Pancreas (tissue), 10 donors: ENCODE measurements around the gene SYT3. TPM values are rescaled to one million over a fixed set of nuclear protein-coding genes. Genes with fewer than 3 reads are reported as not detected.

Experiments used
- ATAC-seq, 4 donors: fragments of 200-7000 bp; cut with Tn5 transposase; one replicate each; pipeline versions ENCODE4 v1.8.0 to v1.9.1; 2020; ENCODE audit warnings: mild to moderate bottlenecking in 4 of 4, moderate library complexity in 4 of 4
- DNase-seq, 6 donors: peaks; one replicate each; pipeline ENCODE4 v3.0.0-alpha.2; 2020
- FAIRE-seq: peaks from 2 replicates; lab custom pipeline; 2012; peaks lifted over from hg19 to GRCh38; lab: Jason Lieb, UNC
- H3K27ac ChIP-seq, 4 donors: fragments of 200-600 bp; sonication (generic); 1 replicate in 3 of 4; 2 replicates in 1 of 4; pipeline versions ENCODE4 v1.5.0 to v1.8.0; 2020
- H3K27me3 ChIP-seq, 4 donors: fragments of 200-600 bp; one replicate each; pipeline ENCODE4 v1.8.0; 2021
- H3K36me3 ChIP-seq, 3 donors: fragments of 200-600 bp; sonication (generic) in 1 of 3; one replicate each; pipeline versions ENCODE4 v1.5.0 to v1.8.0; 2020 to 2021
- H3K4me1 ChIP-seq, 3 donors: fragments of 200-600 bp; one replicate each; pipeline ENCODE4 v1.8.0; 2021
- H3K4me3 ChIP-seq, 4 donors: fragments of 200-600 bp; sonication (generic) in 2 of 4; one replicate each; pipeline versions ENCODE4 v1.5.0 to v1.8.0; 2020 to 2021
- H3K9me3 ChIP-seq, 4 donors: fragments of 200-600 bp; one replicate each; pipeline ENCODE4 v1.8.0; 2021
- WGBS, 2 donors: extraction: QIAGEN DNeasy Blood & Tissue Kit; methylation state at CpG; one replicate each; pipeline ENCODE4 v1.1.7; 2013; 5-methylcytosine and 5-hydroxymethylcytosine counted together
- intact Hi-C, 3 donors: fragments of 100-400 bp; cut with DNase I; formaldehyde crosslinking; loops; one replicate each; pipeline versions ENCODE4 v1.11.1 to v1.14.2; 2022
- polyA plus RNA-seq, 2 donors: library from polyadenylated mRNA; stranded (reverse); fragments of 200-250 nt; gene quantifications; one replicate each; pipeline ENCODE4 v1.2.3, GENCODE V29; 2013
- total RNA-seq, 6 donors: library from RNA; stranded (reverse); fragmentation: NEBNext Ultra II Directional in 4 of 6; extraction: Animal tissue kit (Norgen Biotek cat#: 25700) in 4 of 6; gene quantifications; one replicate each; pipeline versions ENCODE4 v1.2.1 to v1.2.4, GENCODE V29; 2021 to 2023
- TF ChIP-seq, protein P1 (sequence below), 4 donors: fragments of 200-600 bp; sonication (generic) in 3 of 4; IDR thresholded peaks; one replicate each; pipeline versions ENCODE4 v1.5.0 to v1.8.0; 2021; ENCODE audit warnings: antibody characterized with exemption in 4 of 4
- donor health status: healthy with polysubstance abuse.
- donor health status: DM: no; HTN: no; CAD: no; lungs with moderate emphysema.
- donor health status: DM: no; HTN: no; CAD: no.
- donor health status: control.
- donor health status: control.
- donor health status: Bipolar disorder and iron deficiency.
- donor health status: DM: yes; HTN: yes; CAD: no.
- donor health status: DM: no; HTN: no; CAD: no.
- donor health status: DM: no; HTN: no; CAD: no.
- donor health status: DM: yes; HTN: yes; CAD: no.

The SYT3 gene
- total and polyA plus RNA-seq, 8 donors: 0.09 to 0.94 (median 0.37) TPM

- FAIRE-seq (no peak), ATAC-seq (no peak), DNase-seq (no peak)
- no peaks in the 10 kb centered on the region for H3K36me3 ChIP-seq
- H3K27ac ChIP-seq: no peak overlapping the region
- 26 to 37% methylated on average over 5 of the region's 5 CpGs for WGBS, 2 donors
- intact Hi-C loops: no loop called here
- no peak overlapping the region for H3K4me3 ChIP-seq
- H3K4me1 ChIP-seq: no peaks in the 10 kb centered on the region
- H3K27me3 ChIP-seq: peaks cover 0 to 8% (median 0%) of the 10 kb centered on the region in 4 donors
- TF ChIP-seq, protein P1, sequence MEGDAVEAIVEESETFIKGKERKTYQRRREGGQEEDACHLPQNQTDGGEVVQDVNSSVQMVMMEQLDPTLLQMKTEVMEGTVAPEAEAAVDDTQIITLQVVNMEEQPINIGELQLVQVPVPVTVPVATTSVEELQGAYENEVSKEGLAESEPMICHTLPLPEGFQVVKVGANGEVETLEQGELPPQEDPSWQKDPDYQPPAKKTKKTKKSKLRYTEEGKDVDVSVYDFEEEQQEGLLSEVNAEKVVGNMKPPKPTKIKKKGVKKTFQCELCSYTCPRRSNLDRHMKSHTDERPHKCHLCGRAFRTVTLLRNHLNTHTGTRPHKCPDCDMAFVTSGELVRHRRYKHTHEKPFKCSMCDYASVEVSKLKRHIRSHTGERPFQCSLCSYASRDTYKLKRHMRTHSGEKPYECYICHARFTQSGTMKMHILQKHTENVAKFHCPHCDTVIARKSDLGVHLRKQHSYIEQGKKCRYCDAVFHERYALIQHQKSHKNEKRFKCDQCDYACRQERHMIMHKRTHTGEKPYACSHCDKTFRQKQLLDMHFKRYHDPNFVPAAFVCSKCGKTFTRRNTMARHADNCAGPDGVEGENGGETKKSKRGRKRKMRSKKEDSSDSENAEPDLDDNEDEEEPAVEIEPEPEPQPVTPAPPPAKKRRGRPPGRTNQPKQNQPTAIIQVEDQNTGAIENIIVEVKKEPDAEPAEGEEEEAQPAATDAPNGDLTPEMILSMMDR (IDR thresholded peaks at IDR 0.05): no peak
- H3K9me3 ChIP-seq: no peaks in the 10 kb centered on the region
Measured at GRCh38 chr19:50648659-50649058, 9.0 kb upstream of the SYT3 start.

- FAIRE-seq (no peak), DNase-seq (no peak), ATAC-seq (no peak)
- Histone ChIP-seq H3K27me3 (peaks cover 0 to 8% (median 0%) of the 10 kb centered on the region in 4 donors), H3K9me3 (no peaks in the 10 kb centered on the region), H3K36me3 (no peaks in the 10 kb centered on the region), H3K4me1 (no peaks in the 10 kb centered on the region), H3K4me3 (no peak overlapping the region), H3K27ac (no peak overlapping the region)
- WGBS, 2 donors: 39 to 53% methylated on average over 10 of the region's 10 CpGs
- TF ChIP-seq, protein P1 (IDR thresholded peaks at IDR 0.05): no peak
- intact Hi-C loops: no loop called here
Measured at GRCh38 chr19:50647879-50648615, 8.4 kb upstream of the SYT3 start.

- no peaks in the 10 kb centered on the region for H3K4me1 ChIP-seq
- FAIRE-seq: no peak
- TF ChIP-seq, protein P1 (IDR thresholded peaks at IDR 0.05): no peak
- no peaks in the 10 kb centered on the region for H3K27me3 ChIP-seq
- DNase-seq: no peak
- H3K27ac ChIP-seq: no peak overlapping the region
- ATAC-seq: no peak
- 27 to 39% methylated on average over 6 of the region's 6 CpGs for WGBS, 2 donors
- intact Hi-C loops: no loop called here
- no peaks in the 10 kb centered on the region for H3K9me3 ChIP-seq
- H3K36me3 ChIP-seq: no peaks in the 10 kb centered on the region
- no peak overlapping the region for H3K4me3 ChIP-seq
Measured at GRCh38 chr19:50646074-50646807, 6.6 kb upstream of the SYT3 start.

- DNase-seq (no peak), FAIRE-seq (no peak), ATAC-seq (no peak)
- intact Hi-C loops: no loop called here
- TF ChIP-seq, protein P1 (IDR thresholded peaks at IDR 0.05): no peak
- Histone ChIP-seq H3K27me3 (peaks cover 0 to 5% (median 0%) of the 10 kb centered on the region in 4 donors), H3K27ac (no peak overlapping the region), H3K4me1 (no peaks in the 10 kb centered on the region), H3K36me3 (no peaks in the 10 kb centered on the region), H3K4me3 (no peak overlapping the region), H3K9me3 (no peaks in the 10 kb centered on the region)
- WGBS, 2 donors: 53 to 70% methylated on average over 6 of the region's 6 CpGs
Measured at GRCh38 chr19:50645107-50645506, 5.4 kb upstream of the SYT3 start.
